K562 (cell line): Measurements from ENCODE around the gene MLYCD. TPM values are rescaled to one million over a fixed set of nuclear protein-coding genes. Genes with fewer than 3 reads are reported as not detected.

Experiments
- BRCA1 ChIP-seq, 2 experiments: fragments of 450-650 bp in 1 of 2; sonication (generic) in 1 of 2; formaldehyde crosslinking in 1 of 2; IDR thresholded peaks; 2 replicates each; pipeline versions ENCODE4 v1.5.0 to v1.6.1; 2017 to 2020; ENCODE audit warnings: mild to moderate bottlenecking in 1 of 2, missing genetic modification reagents in 1 of 2
- DEAF1 ChIP-seq: fragments of 450-650 bp; formaldehyde crosslinking; IDR thresholded peaks from 2 replicates; pipeline ENCODE4 v1.4.0; 2020; ENCODE audit warnings: mild to moderate bottlenecking, moderate library complexity
- E2F6 ChIP-seq, 2 experiments: IDR thresholded peaks; 2 replicates each; pipeline ENCODE4 v1.6.1; 2011; ENCODE audit warnings: borderline replicate concordance in 1 of 2, control low read depth in 1 of 2, low read depth in 1 of 2, low read length in 1 of 2, mild to moderate bottlenecking in 1 of 2, mixed read lengths in 1 of 2, moderate library complexity in 1 of 2; ENCODE audit not compliant: insufficient read depth in 1 of 2, insufficient read length in 1 of 2, poor library complexity in 1 of 2, severe bottlenecking in 1 of 2; ENCODE audit errors: extremely low read depth in 1 of 2
- EP300 ChIP-seq: IDR thresholded peaks from 2 replicates; pipeline ENCODE4 v1.6.1; 2012; ENCODE audit warnings: low read length, improper control_type of control experiment
- ETV5 ChIP-seq: sonication (generic); formaldehyde crosslinking; IDR thresholded peaks from 2 replicates; pipeline ENCODE4 v1.4.0; 2020; ENCODE audit warnings: low read depth, mild to moderate bottlenecking, missing genetic modification reagents
- JUND ChIP-seq, 2 experiments: IDR thresholded peaks; 2 replicates in 1 of 2; 3 replicates in 1 of 2; pipeline ENCODE4 v1.6.1; 2011; ENCODE audit warnings: borderline replicate concordance in 2 of 2, low read depth in 2 of 2, low read length in 2 of 2, improper control_type of control experiment in 1 of 2, missing biosample characterization in 1 of 2, missing genetic modification characterization in 1 of 2, missing genetic modification reagents in 1 of 2
- KLF1 ChIP-seq: fragments of 450-650 bp; IDR thresholded peaks from 2 replicates; pipeline ENCODE4 v1.6.1; 2016; ENCODE audit warnings: missing genetic modification characterization, missing compliant biosample characterization
- POLR2H ChIP-seq: IDR thresholded peaks from 2 replicates; pipeline ENCODE4 v1.6.1; 2016; ENCODE audit warnings: missing genetic modification characterization, low read depth, mild to moderate bottlenecking, control low read depth, missing compliant biosample characterization, moderate library complexity
- PTBP1 ChIP-seq: fragments of 200-400 bp; formaldehyde crosslinking; IDR thresholded peaks from 2 replicates; pipeline ENCODE4 v1.6.1; 2017; ENCODE audit warnings: low read depth, low read length
- RBM14 ChIP-seq: fragments of 200-400 bp; formaldehyde crosslinking; IDR thresholded peaks from 2 replicates; pipeline ENCODE4 v1.6.1; 2018; ENCODE audit warnings: low read depth, mild to moderate bottlenecking, low read length, moderate library complexity, borderline replicate concordance; ENCODE audit not compliant: insufficient read depth
- SLC30A9 ChIP-seq: fragments of 250-450 bp; sonication (Bioruptor Pico); IDR thresholded peaks from 2 replicates; pipeline ENCODE4 v1.8.0; 2022; ENCODE audit warnings: mild to moderate bottlenecking, moderate library complexity
- SNRNP70 ChIP-seq: fragments of 200-400 bp; formaldehyde crosslinking; optimal IDR thresholded peaks from 2 replicates; pipeline ENCODE3; 2017; ENCODE audit warnings: low read depth, low read length
- SRSF1 ChIP-seq: fragments of 200-400 bp; formaldehyde crosslinking; IDR thresholded peaks from 2 replicates; pipeline ENCODE4 v1.6.1; 2017; ENCODE audit warnings: mild to moderate bottlenecking, low read depth, low read length, moderate library complexity
- STAT5A ChIP-seq: IDR thresholded peaks from 2 replicates; pipeline ENCODE4 v1.6.1; 2012; ENCODE audit warnings: low read length, inconsistent platforms, borderline replicate concordance
- TEAD2 ChIP-seq: fragments of 450-650 bp; IDR thresholded peaks from 2 replicates; pipeline ENCODE4 v1.6.1; 2016; ENCODE audit warnings: missing genetic modification characterization, control low read depth, missing compliant biosample characterization
- TFAM ChIP-seq: fragments of 250-450 bp; sonication (Bioruptor Pico); conservative IDR thresholded peaks from 2 replicates; pipeline ENCODE4 v1.5.0; 2021; ENCODE audit warnings: mild to moderate bottlenecking, moderate library complexity
- ZNF407 ChIP-seq: fragments of 450-650 bp; IDR thresholded peaks from 2 replicates; pipeline ENCODE4 v1.6.1; 2016; ENCODE audit warnings: low read depth
- ZNF583 ChIP-seq: fragments of 250-450 bp; sonication (Bioruptor Pico); IDR thresholded peaks from 2 replicates; pipeline ENCODE4 v1.4.0; 2020
- polyA plus RNA-seq, 8 experiments: library from polyadenylated mRNA; depleted of rRNA in 4 of 8; stranded (reverse) in 5 of 8; unstranded in 3 of 8; fragments of >200 nt; fragmentation: Nextera tagmentation in 2 of 8; fragmentation: Illumina TruSeq in 1 of 8; extraction: Ambion mirVana in 2 of 8; extraction: Trizol in 1 of 8; gene quantifications; 2 replicates each; pipeline versions ENCODE4 v1.2.1 to v1.2.3, GENCODE V29; 2011 to 2014; ENCODE audit warnings: inconsistent platforms in 1 of 8, missing spikeins in 1 of 8
- total RNA-seq, 7 experiments: library from RNA; depleted of rRNA in 6 of 7; stranded (reverse); fragments of >200 nt in 6 of 7; fragmentation: Illumina TruSeq in 2 of 7; extraction: Trizol in 2 of 7; gene quantifications; 2 replicates each; pipeline versions ENCODE4 v1.2.1 to v1.2.3, GENCODE V29; 2011 to 2021; ENCODE audit warnings: low replicate concordance in 1 of 7

Gene MLYCD
- total and polyA plus RNA-seq, 9 of the 15 experiments (the other 6 are each of a cell fraction or from before 2014, with no cell fraction given): 0.15 to 2.0 (median 1.0) TPM

- TF ChIP-seq E2F6 (IDR thresholded peaks at IDR 0.05; ENCODE audit: borderline replicate concordance in 1 of 2, extremely low read depth in 1 of 2, insufficient read depth in 1 of 2, insufficient read length in 1 of 2, low read depth in 1 of 2, low read length in 1 of 2, poor library complexity in 1 of 2, severe bottlenecking in 1 of 2) (no peak), ZNF407 (no peak), EP300 (no peak), POLR2H (tag) (no peak), DEAF1 (CRISPR knock-in tag) (peak; percentile 59; the same call in 1 of the 2 replicates), TFAM (no peak), SNRNP70 (no peak), RBM14 (no peak), PTBP1 (no peak), BRCA1 (IDR thresholded peaks at IDR 0.05) (no peak), BRCA1 (CRISPR knock-in tag; IDR thresholded peaks at IDR 0.05) (no peak), JUND (IDR thresholded peaks at IDR 0.05; ENCODE audit: borderline replicate concordance, low read depth, low read length) (no peak), JUND (tag; IDR thresholded peaks at IDR 0.05; ENCODE audit: borderline replicate concordance, low read depth, low read length) (no peak), TEAD2 (tag) (0 out of 2 replicates have a peak, but pooled peaks have one; percentile 45), ETV5 (CRISPR knock-in tag) (no peak), STAT5A (no peak), ZNF583 (no peak), KLF1 (tag) (no peak), SLC30A9 (CRISPR knock-in tag) (no peak), SRSF1 (no peak)
These were observed 20.1 kb upstream of the MLYCD start (continued) for GRCh38 chr16:83878838-83879237.
